ENCODE results near the gene HPS1. TPM values are rescaled to one million over a fixed set of nuclear protein-coding genes. Genes with fewer than 3 reads are reported as not detected.
A peak's percentile ranks its signal among the peaks of the same experiment; 100 is the strongest.

Gene HPS1
- total and polyA plus RNA-seq, 5 donors = 25.5 to 34.6 (median 30.6) TPM

- WGBS = 92% methylated on average over 18 of the region's 18 CpGs
- no peak for DNase-seq
- intact Hi-C loops (cut with DNase I) = no loop called here
These were observed 27.9 kb downstream of the HPS1 start for GRCh38 chr10:98418665-98419468.

GRCh38 chr10:98417973-98418664 lies 28.6 kb downstream of the HPS1 start:
- WGBS = 92% methylated on average over 21 of the region's 21 CpGs
- ATAC-seq = no peak
- intact Hi-C loops (cut with DNase I) = no loop called here

More at GRCh38 chr10:98418665-98419468, 27.9 kb downstream of the HPS1 start:
- Histone ChIP-seq H3K4me3 (ENCODE audit: low read length) (no peak overlapping the region), H3K27me3 (ENCODE audit: control insufficient read depth, insufficient read depth) (no peaks in the 10 kb centered on the region), H3K9me3 (ENCODE audit: control insufficient read depth, low read length) (no peaks in the 10 kb centered on the region), H3K27ac (ENCODE audit: low read length) (no peak overlapping the region), H3K4me1 (ENCODE audit: control insufficient read depth, insufficient read depth, low read length) (peaks cover 2% of the 10 kb centered on the region)
- no peak for ATAC-seq

GRCh38 chr10:98417481-98417959 lies 29.2 kb downstream of the HPS1 start:
- ATAC-seq = no peak
- H3K9me3 ChIP-seq (ENCODE audit: control insufficient read depth, low read length) = no peaks in the 10 kb centered on the region
- intact Hi-C loops (cut with DNase I) = no loop called here
- DNase-seq = no peak
- no peak overlapping the region for H3K27ac ChIP-seq (ENCODE audit: low read length)
- WGBS = 92% methylated on average over 19 of the region's 19 CpGs
- H3K27me3 ChIP-seq (ENCODE audit: control insufficient read depth, insufficient read depth) = no peaks in the 10 kb centered on the region
- H3K4me1 ChIP-seq (ENCODE audit: control insufficient read depth, insufficient read depth, low read length) = peaks cover 2% of the 10 kb centered on the region
- H3K4me3 ChIP-seq (ENCODE audit: low read length) = no peak overlapping the region

More at GRCh38 chr10:98417973-98418664, 28.6 kb downstream of the HPS1 start:
- Histone ChIP-seq H3K27ac (ENCODE audit: low read length) (no peak overlapping the region), H3K27me3 (ENCODE audit: control insufficient read depth, insufficient read depth) (no peaks in the 10 kb centered on the region), H3K4me3 (ENCODE audit: low read length) (no peak overlapping the region), H3K9me3 (ENCODE audit: control insufficient read depth, low read length) (no peaks in the 10 kb centered on the region), H3K4me1 (ENCODE audit: control insufficient read depth, insufficient read depth, low read length) (peaks cover 2% of the 10 kb centered on the region)
- DNase-seq = no peak

- Histone ChIP-seq H3K27me3 (ENCODE audit: control insufficient read depth, insufficient read depth) (no peaks in the 10 kb centered on the region), H3K9me3 (ENCODE audit: control insufficient read depth, low read length) (no peaks in the 10 kb centered on the region), H3K4me3 (ENCODE audit: low read length) (no peak overlapping the region), H3K27ac (ENCODE audit: low read length) (no peak overlapping the region), H3K4me1 (ENCODE audit: control insufficient read depth, insufficient read depth, low read length) (peaks cover 2% of the 10 kb centered on the region)
- WGBS = 88% methylated on average over 18 of the region's 18 CpGs
- DNase-seq (no peak), ATAC-seq (no peak)
- intact Hi-C loops (cut with DNase I) = no loop called here
These were observed 29.9 kb downstream of the HPS1 start for GRCh38 chr10:98416606-98417388.

- intact Hi-C loops (cut with DNase I) = no loop called here
- peak in 1 of 2 donors; percentile 12 for ATAC-seq
- DNase-seq = no peak
- Histone ChIP-seq H3K27ac (ENCODE audit: low read length) (peak overlapping the region; percentile 15), H3K9me3 (ENCODE audit: control insufficient read depth, low read length) (no peaks in the 10 kb centered on the region), H3K4me1 (ENCODE audit: control insufficient read depth, insufficient read depth, low read length) (peaks cover 2% of the 10 kb centered on the region), H3K4me3 (ENCODE audit: low read length) (no peak overlapping the region), H3K27me3 (ENCODE audit: control insufficient read depth, insufficient read depth) (no peaks in the 10 kb centered on the region)
- 54% methylated on average over 8 of the region's 8 CpGs for WGBS
These were observed 31.0 kb downstream of the HPS1 start for GRCh38 chr10:98415731-98416119.

- Histone ChIP-seq H3K4me3 (ENCODE audit: low read length) (peak within 1 kb of the TSS; percentile 43), H3K27me3 (ENCODE audit: control insufficient read depth, insufficient read depth) (no peaks in the 10 kb centered on the region), H3K27ac (ENCODE audit: low read length) (peak within 1 kb of the TSS; percentile 21), H3K4me1 (ENCODE audit: control insufficient read depth, insufficient read depth, low read length) (peaks cover 2% of the 10 kb centered on the region), H3K9me3 (ENCODE audit: control insufficient read depth, low read length) (no peaks in the 10 kb centered on the region)
- intact Hi-C loops (cut with DNase I) = no loop called here
- 31% methylated on average over 25 of the region's 25 CpGs for WGBS
- ATAC-seq = peak; percentile 98
- DNase-seq = peak; percentile 94 to 97 (median 97)
These were observed 31.6 kb downstream of the HPS1 start, which contains the start of gene PYROXD2 for GRCh38 chr10:98414932-98415730. Gene PYROXD2, minus strand, starts transcription at chr10:98415182. Its CDS starts 47 bp downstream, at chr10:98415135.

GRCh38 chr10:98414578-98414931 lies 32.2 kb downstream of the HPS1 start:
- intact Hi-C loops (cut with DNase I) = no loop called here
- H3K4me1 ChIP-seq (ENCODE audit: control insufficient read depth, insufficient read depth, low read length) = peaks cover 2% of the 10 kb centered on the region
- no peaks in the 10 kb centered on the region for H3K27me3 ChIP-seq (ENCODE audit: control insufficient read depth, insufficient read depth)
- no peaks in the 10 kb centered on the region for H3K9me3 ChIP-seq (ENCODE audit: control insufficient read depth, low read length)
- H3K4me3 ChIP-seq (ENCODE audit: low read length) = peak overlapping the region; percentile 43
- WGBS = 37% methylated on average over 3 of the region's 3 CpGs
- no peak for DNase-seq
- peak overlapping the region; percentile 21 for H3K27ac ChIP-seq (ENCODE audit: low read length)
- peak in 1 of 2 donors; percentile 1 for ATAC-seq

GRCh38 chr10:98411768-98412167 lies 35.0 kb downstream of the HPS1 start:
- intact Hi-C loops (cut with DNase I) = no loop called here
- 67% methylated on average over 1 of the region's 1 CpG for WGBS
- peaks cover 2% of the 10 kb centered on the region for H3K4me1 ChIP-seq (ENCODE audit: control insufficient read depth, insufficient read depth, low read length)
- H3K27ac ChIP-seq (ENCODE audit: low read length) = no peak overlapping the region
- H3K27me3 ChIP-seq (ENCODE audit: control insufficient read depth, insufficient read depth) = no peaks in the 10 kb centered on the region
- H3K9me3 ChIP-seq (ENCODE audit: control insufficient read depth, low read length) = no peaks in the 10 kb centered on the region
- no peak overlapping the region for H3K4me3 ChIP-seq (ENCODE audit: low read length)
- no peak for ATAC-seq
- DNase-seq = no peak

- no peak for DNase-seq
- H3K9me3 ChIP-seq (ENCODE audit: control insufficient read depth, low read length) = no peaks in the 10 kb centered on the region
- no peak overlapping the region for H3K27ac ChIP-seq (ENCODE audit: low read length)
- intact Hi-C loops (cut with DNase I) = no loop called here
- peaks cover 2% of the 10 kb centered on the region for H3K4me1 ChIP-seq (ENCODE audit: control insufficient read depth, insufficient read depth, low read length)
- no peak overlapping the region for H3K4me3 ChIP-seq (ENCODE audit: low read length)
- ATAC-seq = no peak
- WGBS = 87% methylated on average over 11 of the region's 11 CpGs
- H3K27me3 ChIP-seq (ENCODE audit: control insufficient read depth, insufficient read depth) = no peaks in the 10 kb centered on the region
These were observed 35.6 kb downstream of the HPS1 start for GRCh38 chr10:98411166-98411565.

- no peak for ATAC-seq
- no peak overlapping the region for H3K27ac ChIP-seq (ENCODE audit: low read length)
- H3K27me3 ChIP-seq (ENCODE audit: control insufficient read depth, insufficient read depth) = no peaks in the 10 kb centered on the region
- intact Hi-C loops (cut with DNase I) = no loop called here
- peaks cover 2% of the 10 kb centered on the region for H3K4me1 ChIP-seq (ENCODE audit: control insufficient read depth, insufficient read depth, low read length)
- H3K9me3 ChIP-seq (ENCODE audit: control insufficient read depth, low read length) = no peaks in the 10 kb centered on the region
- 79% methylated on average over 10 of the region's 10 CpGs for WGBS
- no peak overlapping the region for H3K4me3 ChIP-seq (ENCODE audit: low read length)
- no peak for DNase-seq
These were observed 36.0 kb downstream of the HPS1 start for GRCh38 chr10:98410759-98411158.

Measured in right cardiac atrium (tissue), 5 donors.